B cell (primary cell): ENCODE measurements around the gene CTR9. TPM values are rescaled to one million over a fixed set of nuclear protein-coding genes. Genes with fewer than 3 reads are reported as not detected.

Source experiments
- ATAC-seq: fragments of 200-7000 bp; cut with Tn5 transposase; one replicate; pipeline ENCODE4 v1.10.0; 2021; ENCODE audit warnings: low read depth, mild to moderate bottlenecking, moderate number of reproducible peaks, moderate library complexity
- CTCF ChIA-PET: fragments of 350-600 bp; sonication (Branson Sonifier 250); formaldehyde crosslinking; loops from one replicate; lab custom pipeline; 2021; ENCODE audit warnings: antibody characterized with exemption, inconsistent platforms; lab: Charles Lee
- POLR2A ChIA-PET: fragments of 350-600 bp; sonication (Branson Sonifier 250); formaldehyde crosslinking; loops from one replicate; lab custom pipeline; 2021; ENCODE audit warnings: antibody characterized with exemption; lab: Charles Lee
- DNase-seq: peaks from one replicate; pipeline ENCODE4 v3.0.0; 2013
- H2AFZ ChIP-seq: 2 replicates; pipeline ENCODE4 v1.6.1; 2012; ENCODE audit warnings: mild to moderate bottlenecking, low read depth, low read length; ENCODE audit not compliant: insufficient read depth, poor library complexity, severe bottlenecking
- H3K27ac ChIP-seq, 2 donors: 1 replicate in 1 of 2; 2 replicates in 1 of 2; pipeline ENCODE4 v1.5.1; 2012 to 2013; ENCODE audit warnings: low read length in 2 of 2, mild to moderate bottlenecking in 2 of 2, moderate library complexity in 1 of 2
- H3K27me3 ChIP-seq, 4 experiments: fragments of 200-600 bp in 1 of 4; sonication (generic) in 1 of 4; replicated peaks in 1 of 4; 1 replicate in 2 of 4; 2 replicates in 2 of 4; pipeline versions ENCODE4 v1.6.1 to v1.7.0; 2013 to 2016; ENCODE audit warnings: low read length in 3 of 4, mild to moderate bottlenecking in 2 of 4, mixed read lengths in 1 of 4, moderate library complexity in 1 of 4; ENCODE audit not compliant: insufficient read depth in 4 of 4, control insufficient read depth in 3 of 4; ENCODE audit errors: control extremely low read depth in 1 of 4
- H3K36me3 ChIP-seq, 2 experiments: replicated peaks in 1 of 2; 1 replicate in 1 of 2; 2 replicates in 1 of 2; pipeline versions ENCODE4 v1.6.1 to v1.7.1; 2013; ENCODE audit warnings: low read length in 1 of 2; ENCODE audit not compliant: insufficient read depth in 2 of 2, control insufficient read depth in 1 of 2; ENCODE audit errors: control extremely low read depth in 1 of 2, extremely low read depth in 1 of 2
- H3K4me1 ChIP-seq, 2 donors: fragments of 200-600 bp in 1 of 2; sonication (generic) in 1 of 2; 1 replicate in 1 of 2; 2 replicates in 1 of 2; pipeline versions ENCODE4 v1.5.1 to v1.6.1; 2013 to 2017; ENCODE audit warnings: low read length in 2 of 2; ENCODE audit not compliant: control insufficient read depth in 2 of 2, insufficient read depth in 2 of 2
- H3K4me2 ChIP-seq: replicated peaks from 2 replicates; pipeline ENCODE3; 2012; ENCODE audit warnings: mild to moderate bottlenecking, low read depth, low read length; ENCODE audit not compliant: poor library complexity, severe bottlenecking
- H3K4me3 ChIP-seq, 5 experiments: fragments of 200-600 bp in 1 of 5; sonication (generic) in 1 of 5; 1 replicate in 3 of 5; 2 replicates in 2 of 5; pipeline versions ENCODE4 v1.5.1 to v1.7.0; 2011 to 2016; ENCODE audit warnings: low read length in 4 of 5, mild to moderate bottlenecking in 4 of 5, low read depth in 2 of 5, control low read depth in 1 of 5, moderate library complexity in 1 of 5; ENCODE audit not compliant: insufficient read depth in 1 of 5; ENCODE audit errors: control extremely low read depth in 1 of 5, extremely low read depth in 1 of 5
- H3K79me2 ChIP-seq: fragments of 200-600 bp; sonication (generic); one replicate; pipeline ENCODE4 v1.6.0; 2016; ENCODE audit warnings: low read length; ENCODE audit not compliant: control insufficient read depth, insufficient read depth
- H3K9ac ChIP-seq: fragments of 200-600 bp; sonication (generic); 2 replicates; pipeline ENCODE4 v1.6.1; 2017; ENCODE audit warnings: mild to moderate bottlenecking, low read length, moderate library complexity
- H3K9me3 ChIP-seq, 3 donors: one replicate each; pipeline versions ENCODE4 v1.6.1 to v1.7.1; 2013; ENCODE audit warnings: low read length in 2 of 3; ENCODE audit not compliant: control insufficient read depth in 2 of 3, insufficient read depth in 1 of 3; ENCODE audit errors: control extremely low read depth in 1 of 3
- H4K20me1 ChIP-seq: 2 replicates; pipeline ENCODE4 v1.6.0; 2012; ENCODE audit warnings: mild to moderate bottlenecking, low read length; ENCODE audit not compliant: insufficient read depth, control insufficient read depth, poor library complexity, severe bottlenecking
- H3K27ac Mint-ChIP-seq: one replicate; pipeline ENCODE4 v1.8.0; 2021; ENCODE audit warnings: mixed read lengths
- H3K27me3 Mint-ChIP-seq: one replicate; pipeline ENCODE4 v1.8.0; 2021; ENCODE audit warnings: mixed read lengths
- H3K4me1 Mint-ChIP-seq: one replicate; pipeline ENCODE4 v1.8.0; 2021; ENCODE audit warnings: mixed read lengths
- H3K4me3 Mint-ChIP-seq: one replicate; pipeline ENCODE4 v1.8.0; 2021; ENCODE audit warnings: mixed read lengths
- H3K9me3 Mint-ChIP-seq: one replicate; pipeline ENCODE4 v1.8.0; 2022; ENCODE audit warnings: mixed read lengths; ENCODE audit not compliant: insufficient read depth
- CTCF ChIP-seq: fragments of 200-600 bp; IDR thresholded peaks from one replicate; pipeline ENCODE4 v1.8.0; 2022; ENCODE audit warnings: antibody characterized with exemption, mild to moderate bottlenecking
- EZH2 ChIP-seq: IDR thresholded peaks from 2 replicates; pipeline ENCODE4 v1.6.1; 2012; ENCODE audit warnings: borderline replicate concordance, low read depth, mild to moderate bottlenecking, moderate library complexity, low read length; ENCODE audit not compliant: insufficient read depth, poor library complexity, severe bottlenecking
- WGBS: methylation state at CpG from one replicate; pipeline ENCODE4 v1.1.5; 2013; ENCODE audit warnings: missing lambda C conversion rate; ENCODE audit not compliant: insufficient coverage; 5-methylcytosine and 5-hydroxymethylcytosine counted together
- intact Hi-C: fragments of 100-400 bp; cut with micrococcal nuclease; formaldehyde crosslinking; loops from one replicate; pipeline ENCODE4 v1.10.0; 2022
- polyA plus RNA-seq: library from polyadenylated mRNA; depleted of rRNA; stranded (reverse); fragments of >200 nt; gene quantifications from 2 replicates; pipeline ENCODE4 v1.2.3, GENCODE V29; 2012
- small RNA-seq: library from RNA; depleted of rRNA; stranded (forward); fragments of <200 nt; gene quantifications from one replicate; pipeline ENCODE3, GENCODE V24; 2012; ENCODE audit warnings: low replicate concordance, low read depth; ENCODE audit not compliant: insufficient read length
- total RNA-seq, 2 donors: library from RNA; stranded (reverse); fragments of 120-200 nt in 1 of 2; gene quantifications; 1 replicate in 1 of 2; 2 replicates in 1 of 2; pipeline versions ENCODE4 v1.2.3 to v1.2.4, GENCODE V29; 2013 to 2022

Gene CTR9
- total and polyA plus RNA-seq, 2 donors (not counting 1 experiment from before 2014, with no cell fraction given): 9.0 to 46.7 TPM

DNA sequence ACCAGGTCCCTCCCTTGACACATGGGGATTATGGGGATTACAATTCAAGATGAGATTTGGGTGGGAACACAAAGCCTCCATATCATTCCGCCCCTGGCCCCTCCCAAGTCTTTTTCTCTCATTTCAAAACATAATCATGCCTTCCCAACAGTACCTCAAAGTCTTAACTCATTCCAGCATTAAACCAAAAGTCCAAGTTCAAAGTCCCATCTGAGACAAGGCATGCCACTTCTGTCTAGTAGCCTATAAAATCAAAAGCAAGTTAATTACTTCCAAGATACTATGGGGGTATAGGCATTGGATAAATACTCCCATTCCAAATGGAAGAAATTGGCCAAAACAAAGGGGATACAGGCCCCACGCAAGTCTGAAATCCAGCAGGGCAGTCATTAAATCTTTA, 77.4 kb downstream of the CTR9 start:
- H4K20me1 ChIP-seq: no peaks in the 10 kb centered on the region
- ChIA-PET POLR2A (interaction anchor here (0.8 kb wide), 1 partner anchor 10 kb away, joined by 3 read pairs; no protein-coding TSS in a partner anchor), CTCF (no interaction called here)
- H3K79me2 ChIP-seq: peaks cover 13% of the 10 kb centered on the region
- no peak overlapping the region for H3K9ac ChIP-seq
- Mint-ChIP-seq H3K27me3 (no peaks in the 10 kb centered on the region), H3K4me3 (no peak overlapping the region), H3K9me3 (no peaks in the 10 kb centered on the region), H3K4me1 (peaks cover 19% of the 10 kb centered on the region), H3K27ac (no peak overlapping the region)
- no peaks in the 10 kb centered on the region for H3K9me3 ChIP-seq
- no peak overlapping the region for H3K4me2 ChIP-seq
- no peak overlapping the region for H3K4me3 ChIP-seq
- peaks cover 17 to 18% of the 10 kb centered on the region in 2 donors for H3K4me1 ChIP-seq
- no peak overlapping the region for H3K27ac ChIP-seq
- H3K36me3 ChIP-seq: no peaks in the 10 kb centered on the region
- intact Hi-C loops: no loop called here
- DNase-seq (no peak), ATAC-seq (no peak)
- H2AFZ ChIP-seq: no peak overlapping the region
- WGBS: 100% methylated on average over 1 of the region's 2 CpGs
- no peaks in the 10 kb centered on the region for H3K27me3 ChIP-seq
- no peak for TF ChIP-seq CTCF
- TF ChIP-seq EZH2: no peak

DNA sequence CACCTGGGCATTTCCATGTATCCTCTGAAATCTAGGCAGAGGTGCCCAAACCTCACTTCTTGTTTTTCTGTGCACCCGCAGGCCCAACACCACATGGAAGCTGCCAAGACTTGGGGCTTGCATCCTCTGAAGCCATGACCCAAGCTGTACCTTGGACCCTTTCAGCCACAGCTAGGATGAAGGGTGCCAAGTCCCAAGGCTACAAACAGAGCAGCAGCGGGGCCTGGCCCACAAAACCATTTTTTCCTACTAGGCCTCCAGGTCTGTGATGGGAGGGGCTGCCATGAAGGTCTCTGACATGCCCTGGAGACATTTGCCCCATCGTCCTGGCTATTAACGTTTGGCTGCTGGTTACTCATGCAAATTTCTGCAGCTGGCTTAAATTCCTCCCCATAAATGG, 78.1 kb downstream of the CTR9 start:
- peaks cover 17 to 18% of the 10 kb centered on the region in 2 donors for H3K4me1 ChIP-seq
- H3K27ac Mint-ChIP-seq: no peak overlapping the region
- no peak overlapping the region for H3K9ac ChIP-seq
- H3K27ac ChIP-seq: no peak overlapping the region
- no peak overlapping the region for H2AFZ ChIP-seq
- no peak for DNase-seq
- no peak overlapping the region for H3K4me2 ChIP-seq
- peaks cover 15% of the 10 kb centered on the region for H3K4me1 Mint-ChIP-seq
- no peak for TF ChIP-seq CTCF
- no peak for TF ChIP-seq EZH2
- no peaks in the 10 kb centered on the region for H4K20me1 ChIP-seq
- ATAC-seq: no peak
- ChIA-PET CTCF (no interaction called here), POLR2A (interaction anchor here (0.8 kb wide), 1 partner anchor 9 kb away, joined by 3 read pairs; no protein-coding TSS in a partner anchor)
- no peaks in the 10 kb centered on the region for H3K9me3 ChIP-seq
- peaks cover 13% of the 10 kb centered on the region for H3K79me2 ChIP-seq
- H3K9me3 Mint-ChIP-seq: no peaks in the 10 kb centered on the region
- H3K36me3 ChIP-seq: no peaks in the 10 kb centered on the region
- no peak overlapping the region for H3K4me3 Mint-ChIP-seq
- no peaks in the 10 kb centered on the region for H3K27me3 Mint-ChIP-seq
- no peaks in the 10 kb centered on the region for H3K27me3 ChIP-seq
- WGBS: 94% methylated on average over 4 of the region's 4 CpGs
- intact Hi-C loops: no loop called here
- H3K4me3 ChIP-seq: no peak overlapping the region

Small RNA genes lying within 50 kb of the gene (small RNA-seq; reads per million reads assigned to genes)
- not detected for gene RF00019
- gene SNORD97: not detected

Other genes starting within 250 kb of the CTR9 start
- 48.2 and 49.1 TPM in 2 replicates for gene RNF141, start 210.1 kb upstream of the CTR9 start, total RNA-seq
- 23.3 and 27.0 TPM in 2 replicates for gene RNF141, start 210.1 kb upstream of the CTR9 start, polyA plus RNA-seq
- gene LYVE1, start 182.6 kb upstream of the CTR9 start, total RNA-seq: not detected in 2 replicates
- gene LYVE1, start 182.6 kb upstream of the CTR9 start, polyA plus RNA-seq: not detected in 2 replicates
- gene IRAG1, start 57.5 kb upstream of the CTR9 start, total RNA-seq: 0.32 and 0.58 TPM in 2 replicates
- 0.27 and 0.49 TPM in 2 replicates for gene IRAG1, start 57.5 kb upstream of the CTR9 start, polyA plus RNA-seq
- 530 and 592 TPM in 2 replicates for gene EIF4G2, start 57.7 kb downstream of the CTR9 start, total RNA-seq
- 275 and 309 TPM in 2 replicates for gene EIF4G2, start 57.7 kb downstream of the CTR9 start, polyA plus RNA-seq
- 168 and 178 TPM in 2 replicates for gene ZBED5, start 106.8 kb downstream of the CTR9 start, total RNA-seq
- gene ZBED5, start 106.8 kb downstream of the CTR9 start, polyA plus RNA-seq: 66.6 and 98.1 TPM in 2 replicates